HFFc6 (cell line): Measurements from ENCODE around the gene MAP2K2. TPM values are rescaled to one million over a fixed set of nuclear protein-coding genes. Genes with fewer than 3 reads are reported as not detected.
A peak's percentile ranks its signal among the peaks of the same experiment; 100 is the strongest.

Experiments used
- DNase-seq: peaks from one replicate; pipeline ENCODE4 v3.0.0-alpha.2; 2018
- H3K27ac Mint-ChIP-seq: 2 replicates; pipeline ENCODE4 v1.8.0; 2020; ENCODE audit warnings: mild to moderate bottlenecking, mixed read lengths
- H3K27me3 Mint-ChIP-seq: 2 replicates; pipeline ENCODE4 v1.8.0; 2021; ENCODE audit warnings: mild to moderate bottlenecking, moderate library complexity, mixed read lengths; ENCODE audit not compliant: insufficient read depth
- H3K36me3 Mint-ChIP-seq: 2 replicates; pipeline ENCODE4 v1.8.0; 2021; ENCODE audit warnings: low read depth, mixed read lengths
- H3K4me1 Mint-ChIP-seq: 2 replicates; pipeline ENCODE4 v1.8.0; 2020; ENCODE audit warnings: low read depth, mixed read lengths
- H3K4me3 Mint-ChIP-seq: 2 replicates; pipeline ENCODE4 v1.8.0; 2020; ENCODE audit warnings: mild to moderate bottlenecking, moderate library complexity, mixed read lengths
- H3K9me3 Mint-ChIP-seq: 2 replicates; pipeline ENCODE4 v1.8.0; 2020; ENCODE audit warnings: mild to moderate bottlenecking, mixed read lengths
- CTCF ChIP-seq: fragments of 200-600 bp; sonication (generic); IDR thresholded peaks from 2 replicates; pipeline ENCODE4 v1.5.0; 2021; ENCODE audit warnings: antibody characterized with exemption, mild to moderate bottlenecking
- total RNA-seq, 6 experiments: library from RNA; stranded (reverse); fragmentation: NEBNext Ultra II Directional; extraction: Animal tissue kit (Norgen Biotek cat#: 25700); gene quantifications; 2 replicates in 1 of 6; 3 replicates in 5 of 6; pipeline ENCODE4 v1.2.3, GENCODE V29; 2021

The MAP2K2 gene
- total RNA-seq, 6 experiments from 2014 or later = 175 to 209 (median 187) TPM

- peaks cover 15% of the 10 kb centered on the region for H3K4me1 Mint-ChIP-seq
- H3K4me3 Mint-ChIP-seq = peak overlapping the region; percentile 92
- H3K36me3 Mint-ChIP-seq = no peaks in the 10 kb centered on the region
- peaks cover 4% of the 10 kb centered on the region for H3K27me3 Mint-ChIP-seq
- DNase-seq = no peak
- no peak; the same call in 1 of the 2 replicates for TF ChIP-seq CTCF
- H3K9me3 Mint-ChIP-seq = no peaks in the 10 kb centered on the region
- H3K27ac Mint-ChIP-seq = peak overlapping the region; percentile 88
Observed at GRCh38 chr19:4064149-4064495, 59.8 kb downstream of the MAP2K2 start.

- Mint-ChIP-seq H3K36me3 (no peaks in the 10 kb centered on the region), H3K4me3 (peak overlapping the region; percentile 92), H3K27ac (peak overlapping the region; percentile 88), H3K4me1 (peaks cover 15% of the 10 kb centered on the region), H3K27me3 (peaks cover 4% of the 10 kb centered on the region), H3K9me3 (no peaks in the 10 kb centered on the region)
- DNase-seq = no peak
- TF ChIP-seq CTCF = peak; percentile 42
Observed at GRCh38 chr19:4063369-4064148, 60.4 kb downstream of the MAP2K2 start.

- TF ChIP-seq CTCF = no peak
- peak overlapping the region; percentile 92 for H3K4me3 Mint-ChIP-seq
- H3K4me1 Mint-ChIP-seq = peaks cover 12% of the 10 kb centered on the region
- no peaks in the 10 kb centered on the region for H3K9me3 Mint-ChIP-seq
- no peak overlapping the region; the same call in none of the 2 replicates for H3K27ac Mint-ChIP-seq
- H3K36me3 Mint-ChIP-seq = peaks cover 2% of the 10 kb centered on the region
- peaks cover 4% of the 10 kb centered on the region for H3K27me3 Mint-ChIP-seq
- no peak for DNase-seq
Observed at GRCh38 chr19:4062419-4063368, 61.2 kb downstream of the MAP2K2 start.

- H3K36me3 Mint-ChIP-seq = peaks cover 8% of the 10 kb centered on the region
- DNase-seq = no peak
- H3K27ac Mint-ChIP-seq = peak overlapping the region; percentile 33; the same call in 1 of the 2 replicates
- no peak for TF ChIP-seq CTCF
- no peaks in the 10 kb centered on the region for H3K9me3 Mint-ChIP-seq
- peaks cover 5% of the 10 kb centered on the region for H3K27me3 Mint-ChIP-seq
- H3K4me1 Mint-ChIP-seq = peaks cover 16% of the 10 kb centered on the region
- H3K4me3 Mint-ChIP-seq = peak overlapping the region; percentile 92; the same call in 1 of the 2 replicates
Observed at GRCh38 chr19:4061683-4062418, 62.1 kb downstream of the MAP2K2 start.

DNA sequence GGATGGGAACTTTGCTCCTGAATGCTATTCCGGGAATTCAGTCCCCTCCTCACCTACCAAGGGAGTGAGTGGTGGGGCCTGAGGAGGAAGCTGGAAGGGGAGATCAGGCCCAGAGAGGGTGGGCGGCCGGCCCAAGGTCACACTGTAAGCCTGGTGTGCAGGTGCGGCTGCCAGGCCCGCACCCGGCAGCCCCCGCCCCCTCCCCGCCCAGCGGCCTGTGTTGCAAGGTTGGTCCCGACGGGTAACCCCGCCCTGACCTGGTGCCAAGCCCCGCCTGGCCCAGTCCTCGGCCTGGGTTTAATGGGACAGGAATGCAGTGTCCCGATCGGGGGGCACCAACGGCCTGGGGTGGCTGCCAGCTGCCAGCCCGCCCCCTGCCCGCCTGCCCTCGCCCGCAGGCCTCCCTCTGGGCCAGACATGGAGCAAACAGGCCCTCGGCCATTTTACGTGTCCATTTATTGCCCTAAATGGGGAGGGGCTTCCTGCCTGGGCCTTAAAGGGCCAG is 62.7 kb downstream of the MAP2K2 start:
- no peak for DNase-seq
- peaks cover 16% of the 10 kb centered on the region for H3K4me1 Mint-ChIP-seq
- H3K36me3 Mint-ChIP-seq = peaks cover 9% of the 10 kb centered on the region
- H3K9me3 Mint-ChIP-seq = no peaks in the 10 kb centered on the region
- H3K27me3 Mint-ChIP-seq = peaks cover 5% of the 10 kb centered on the region
- H3K4me3 Mint-ChIP-seq = 0 out of 2 replicates have a peak overlapping the region, but pooled peaks have one; percentile 92
- TF ChIP-seq CTCF = no peak
- peak overlapping the region; percentile 43; the same call in 1 of the 2 replicates for H3K27ac Mint-ChIP-seq
